Stimulated activated CD4-positive, alpha-beta T cell treated with anti-CD3 and anti-CD28 coated beads, Interleukin-4, amount 100 ng/mL, for 24 hours (primary cell): ENCODE results near the gene SLC8A1.

Experiments used
- DNase-seq: peaks from one replicate; pipeline ENCODE4 v3.0.0-alpha.2; 2020

The SLC8A1 gene

DNA sequence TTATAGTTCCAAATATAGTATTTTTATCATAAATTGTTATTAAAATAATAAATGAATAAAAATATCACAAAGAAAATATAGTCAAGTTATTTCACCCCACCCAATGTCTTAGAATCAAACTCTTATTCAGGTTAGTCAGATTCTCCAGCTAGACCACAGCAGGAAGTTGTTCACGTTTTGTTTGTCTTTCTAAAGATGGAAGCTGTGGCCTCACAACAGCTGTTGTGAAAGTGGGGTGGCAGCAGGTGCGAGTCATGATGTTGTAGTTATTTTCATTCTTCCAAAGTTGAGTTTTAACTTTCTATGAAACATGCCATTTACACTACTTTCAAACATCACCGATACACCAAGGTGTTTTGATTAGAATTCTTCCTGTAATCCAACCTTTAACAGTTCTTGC lies 272.9 kb downstream of the SLC8A1 start:
- no peak for DNase-seq

- no peak for DNase-seq
These were observed 273.6 kb downstream of the SLC8A1 start for GRCh38 chr2:40178171-40178778.

- no peak for DNase-seq
These were observed 274.5 kb downstream of the SLC8A1 start for GRCh38 chr2:40177366-40177765.

DNA sequence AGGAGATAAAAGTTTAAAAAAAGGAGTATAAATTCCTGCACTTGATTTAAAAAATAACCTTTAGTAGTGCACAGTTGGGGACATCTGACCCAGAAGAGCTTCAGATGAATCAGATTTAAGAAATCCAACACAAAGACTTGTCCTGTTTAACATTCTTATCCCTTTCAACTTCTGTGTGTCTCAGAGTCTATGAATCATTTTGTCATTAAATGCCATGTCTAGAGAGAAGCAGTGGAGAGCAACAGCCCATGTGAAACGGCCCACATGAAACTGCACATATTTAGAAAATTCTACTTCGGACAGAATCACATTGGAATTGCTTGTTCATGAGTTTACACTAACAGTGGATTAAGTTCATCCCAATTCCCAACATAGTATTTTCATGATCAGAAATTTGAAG lies 278.6 kb downstream of the SLC8A1 start:
- no peak for DNase-seq

GRCh38 chr2:40169856-40170255 lies 282.0 kb downstream of the SLC8A1 start:
- DNase-seq: no peak

GRCh38 chr2:40169430-40169829 lies 282.5 kb downstream of the SLC8A1 start:
- no peak for DNase-seq

DNA sequence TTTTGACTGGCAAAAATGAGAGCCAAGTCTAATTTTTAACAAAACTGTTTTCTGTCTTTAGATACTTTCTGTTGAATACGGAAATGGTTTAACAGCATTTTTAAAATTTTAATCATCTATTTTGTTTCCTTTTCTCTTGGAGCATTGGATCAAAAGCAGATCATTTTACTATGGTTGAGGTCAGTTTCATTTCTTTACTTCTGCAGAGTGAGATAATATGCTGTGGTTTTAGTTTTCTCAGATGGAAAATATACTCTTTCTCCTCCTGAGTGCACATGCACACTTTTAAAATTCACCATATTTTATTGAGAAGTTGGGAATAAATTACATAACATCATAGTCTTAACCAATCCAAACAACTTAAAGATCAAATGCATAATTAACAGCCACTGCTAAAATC lies 283.3 kb downstream of the SLC8A1 start:
- no peak for DNase-seq

- no peak for DNase-seq
These were observed 283.9 kb downstream of the SLC8A1 start for GRCh38 chr2:40168032-40168431.

- no peak for DNase-seq
These were observed 285.9 kb downstream of the SLC8A1 start for GRCh38 chr2:40166006-40166405.

- no peak for DNase-seq
These were observed 286.4 kb downstream of the SLC8A1 start for GRCh38 chr2:40165509-40165844.

DNA sequence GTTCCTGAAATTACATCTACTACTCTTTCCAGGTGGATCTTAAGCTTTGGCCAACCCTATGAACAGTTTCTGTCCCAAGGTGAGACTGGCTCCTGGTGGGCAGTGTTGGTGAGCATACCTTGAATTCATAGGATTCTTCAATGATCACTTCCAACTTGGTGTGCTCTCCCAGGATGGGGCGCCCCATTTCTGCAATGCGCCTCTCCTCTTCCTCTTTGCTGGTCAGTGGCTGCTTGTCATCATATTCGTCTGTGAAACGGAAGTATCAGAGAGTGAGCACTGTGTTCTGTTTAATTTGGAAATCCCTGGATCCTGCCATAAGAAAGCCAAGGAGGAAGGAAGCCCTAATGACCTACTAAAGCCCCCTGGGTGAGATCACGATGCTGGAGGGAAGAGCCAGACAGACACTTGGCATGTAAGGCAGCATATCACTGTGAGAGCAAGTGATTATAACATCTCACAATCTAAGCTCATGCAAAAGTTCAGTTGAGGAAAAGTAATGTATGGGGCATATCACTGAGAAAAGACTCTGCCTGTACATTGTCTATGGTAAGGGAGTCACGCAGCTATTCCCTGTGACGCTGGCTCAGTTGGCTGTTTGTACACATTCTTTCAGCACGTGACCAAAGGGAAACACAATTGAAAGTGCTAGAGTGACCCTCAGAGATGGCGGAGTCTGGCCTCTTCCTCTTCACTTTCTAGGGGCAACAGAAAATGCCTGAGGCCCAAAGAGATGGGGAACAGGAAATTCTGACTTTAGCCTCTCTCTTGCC lies 287.0 kb downstream of the SLC8A1 start:
- DNase-seq: no peak

DNA sequence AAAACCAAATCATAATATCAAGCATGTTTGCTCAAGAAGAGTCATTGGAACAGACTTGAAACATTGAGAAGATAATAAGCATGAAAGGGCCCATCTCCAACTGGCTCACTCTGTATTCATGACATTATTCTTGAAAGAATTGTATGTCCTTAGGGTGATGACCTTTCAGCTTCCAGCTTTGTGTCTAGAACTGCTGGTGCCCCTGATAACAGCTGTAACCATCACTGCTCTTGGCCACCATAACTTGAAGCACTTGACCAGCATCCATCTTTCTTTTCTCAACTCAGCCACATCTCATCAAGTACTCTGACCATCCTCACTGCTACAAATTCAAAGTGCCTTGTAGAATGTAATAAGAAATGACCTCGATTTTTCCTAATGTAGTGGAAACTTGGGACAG lies 289.9 kb downstream of the SLC8A1 start:
- no peak for DNase-seq

DNA sequence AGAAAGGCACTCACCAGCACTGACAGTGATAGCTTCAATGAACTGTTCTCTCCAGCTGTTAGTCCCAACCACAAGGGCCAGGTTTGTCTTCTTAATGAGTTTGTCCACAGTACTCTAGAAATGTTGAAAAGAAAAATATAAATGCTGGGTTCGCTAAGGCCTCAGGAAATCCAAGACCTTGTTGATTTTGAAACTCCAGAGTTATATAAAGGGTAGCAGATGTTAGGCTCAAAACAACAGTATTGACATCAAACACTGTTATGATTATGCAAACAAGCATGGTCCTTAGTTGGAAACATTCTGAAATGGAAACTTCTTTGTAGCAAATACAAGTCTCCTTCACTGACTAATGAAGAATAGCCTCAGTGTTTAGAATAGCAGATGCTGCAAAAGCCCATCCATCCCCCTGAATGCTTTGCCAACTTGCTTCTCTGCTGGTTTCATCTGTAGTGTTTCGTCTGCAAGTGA lies 291.1 kb downstream of the SLC8A1 start:
- DNase-seq: no peak

DNA sequence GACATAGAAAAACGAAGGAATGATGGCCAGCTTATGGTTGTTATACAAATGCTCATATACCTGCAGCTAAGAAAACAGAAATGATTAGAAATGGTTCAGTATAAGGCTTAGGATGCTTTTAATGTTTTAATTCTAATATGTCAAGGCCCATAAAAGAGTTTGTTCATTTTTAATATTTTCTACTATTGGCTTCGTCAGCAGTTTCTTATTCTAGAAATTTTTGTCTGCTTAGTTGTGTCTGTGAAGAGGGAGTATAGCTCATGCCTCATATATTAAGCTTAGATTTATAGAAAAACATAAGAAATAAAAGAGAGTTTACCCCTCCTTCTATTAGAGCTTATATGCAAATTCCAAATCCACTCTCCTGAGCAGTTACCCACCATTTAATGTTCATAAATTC lies 292.6 kb downstream of the SLC8A1 start:
- no peak for DNase-seq

DNA sequence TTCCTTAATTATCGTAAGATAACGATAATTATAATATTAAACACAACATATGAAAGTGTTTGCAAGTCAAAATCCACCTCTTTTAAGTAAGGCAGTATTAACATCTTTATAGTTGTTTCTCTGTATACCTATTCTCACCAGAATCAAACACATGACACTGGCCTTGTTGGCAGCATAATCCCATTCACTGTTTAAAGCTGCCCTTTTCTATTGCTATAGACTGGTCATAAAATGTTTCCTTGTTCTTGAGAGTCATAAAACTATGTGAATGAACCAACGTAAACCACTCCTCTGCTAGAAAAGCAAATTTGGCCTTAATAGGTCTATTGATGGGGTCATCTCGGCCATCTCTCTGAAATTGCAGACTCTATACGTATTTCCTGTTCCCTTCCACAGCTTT lies 293.1 kb downstream of the SLC8A1 start:
- no peak for DNase-seq

DNA sequence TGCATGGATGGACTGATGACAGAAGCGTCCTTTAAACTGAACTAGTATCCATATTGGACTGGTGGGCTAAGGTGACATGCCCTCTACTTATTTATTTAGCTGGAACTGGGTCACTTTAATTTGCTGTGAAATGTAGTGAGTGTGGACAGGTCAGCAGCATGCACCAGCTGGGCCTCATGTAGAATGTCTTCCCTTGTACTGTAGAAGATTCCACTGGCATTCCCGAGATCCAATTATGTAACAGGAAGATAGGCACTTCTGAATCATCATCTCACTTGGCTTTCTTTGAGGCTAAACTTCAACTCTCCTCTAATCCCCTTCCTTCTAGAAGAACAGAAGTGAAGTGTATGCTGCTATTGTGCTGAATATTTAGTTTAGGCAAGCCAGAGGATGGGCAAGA lies 296.2 kb downstream of the SLC8A1 start:
- DNase-seq: no peak

DNA sequence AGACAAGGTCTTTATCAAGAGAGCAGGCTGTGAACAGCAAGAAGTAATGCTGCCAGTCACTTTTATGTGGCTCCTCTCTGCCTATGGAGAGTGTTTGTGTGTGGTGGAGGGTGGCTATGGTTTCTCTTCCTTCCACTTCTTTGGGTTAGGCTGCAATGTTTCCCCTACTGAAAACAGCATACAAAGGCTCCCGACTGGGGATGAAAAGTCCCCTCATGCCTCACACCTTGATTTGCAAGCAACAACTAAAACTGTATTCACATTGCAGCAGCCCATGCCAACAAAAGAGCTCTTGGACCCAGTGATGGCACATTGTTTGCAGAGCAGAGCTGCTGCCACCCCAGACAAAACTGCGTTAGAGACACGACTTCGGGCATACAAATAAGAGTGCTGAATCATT lies 301.6 kb downstream of the SLC8A1 start:
- no peak for DNase-seq

DNA sequence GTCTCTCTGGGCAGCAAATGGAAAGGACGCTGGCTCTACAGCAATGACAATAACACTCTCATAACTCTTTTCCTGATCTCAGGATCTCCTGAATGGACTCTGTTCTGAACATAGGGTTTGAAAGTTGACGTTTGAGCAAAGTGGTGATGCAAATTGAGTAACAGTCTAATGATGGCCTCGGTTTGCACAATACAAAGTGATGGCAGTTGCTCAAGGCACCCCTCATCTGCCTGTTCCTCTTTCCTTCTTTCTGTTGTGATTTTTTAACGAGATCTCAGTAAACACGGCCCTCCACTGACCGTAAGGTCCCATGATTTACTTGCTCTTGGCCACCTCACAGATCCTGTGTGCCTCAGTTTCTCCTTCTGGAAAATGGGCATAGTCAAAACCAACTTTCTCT lies 303.6 kb downstream of the SLC8A1 start:
- no peak for DNase-seq

DNA sequence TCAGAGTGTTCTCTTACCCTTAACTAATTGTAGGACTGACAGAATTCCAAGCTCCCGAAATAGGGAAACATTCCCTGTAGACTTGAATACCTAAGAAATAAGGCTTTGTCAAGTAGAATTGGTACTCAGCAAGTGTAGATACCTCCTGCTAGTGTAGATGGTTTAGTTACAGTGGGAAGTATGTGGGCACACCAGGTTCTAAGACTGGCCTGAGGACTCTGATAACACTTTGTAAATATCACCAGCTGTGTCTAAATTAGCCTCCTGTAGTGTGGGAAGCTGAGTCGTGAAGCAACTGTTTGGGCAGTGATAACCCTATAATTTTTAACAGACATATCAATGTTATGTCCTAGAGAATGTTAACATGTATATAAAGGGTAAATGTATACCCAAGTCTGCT lies 304.5 kb downstream of the SLC8A1 start:
- DNase-seq: no peak

- no peak for DNase-seq
These were observed 307.9 kb downstream of the SLC8A1 start for GRCh38 chr2:40144022-40144421.

DNA sequence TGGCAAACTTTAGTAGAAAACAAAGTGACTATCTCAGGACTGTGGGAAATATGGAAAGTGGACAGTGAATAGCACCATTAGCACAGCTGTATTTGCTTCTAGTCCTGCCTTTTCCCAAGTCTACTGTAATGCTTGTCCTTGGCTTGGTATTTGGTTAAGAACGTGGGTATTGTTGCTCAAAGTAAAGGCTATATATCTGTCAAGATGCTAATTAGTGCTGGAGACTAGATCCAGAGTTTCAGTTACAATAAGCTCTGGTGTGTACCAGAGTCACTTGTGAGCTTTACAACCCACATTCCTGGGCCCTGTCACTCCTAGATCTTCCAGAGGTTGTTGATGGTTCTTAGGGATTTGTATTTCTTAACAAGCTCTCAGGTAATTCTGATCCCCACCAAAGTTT lies 313.6 kb downstream of the SLC8A1 start:
- no peak for DNase-seq

- DNase-seq: no peak
These were observed 320.7 kb downstream of the SLC8A1 start for GRCh38 chr2:40131081-40131704.

DNA sequence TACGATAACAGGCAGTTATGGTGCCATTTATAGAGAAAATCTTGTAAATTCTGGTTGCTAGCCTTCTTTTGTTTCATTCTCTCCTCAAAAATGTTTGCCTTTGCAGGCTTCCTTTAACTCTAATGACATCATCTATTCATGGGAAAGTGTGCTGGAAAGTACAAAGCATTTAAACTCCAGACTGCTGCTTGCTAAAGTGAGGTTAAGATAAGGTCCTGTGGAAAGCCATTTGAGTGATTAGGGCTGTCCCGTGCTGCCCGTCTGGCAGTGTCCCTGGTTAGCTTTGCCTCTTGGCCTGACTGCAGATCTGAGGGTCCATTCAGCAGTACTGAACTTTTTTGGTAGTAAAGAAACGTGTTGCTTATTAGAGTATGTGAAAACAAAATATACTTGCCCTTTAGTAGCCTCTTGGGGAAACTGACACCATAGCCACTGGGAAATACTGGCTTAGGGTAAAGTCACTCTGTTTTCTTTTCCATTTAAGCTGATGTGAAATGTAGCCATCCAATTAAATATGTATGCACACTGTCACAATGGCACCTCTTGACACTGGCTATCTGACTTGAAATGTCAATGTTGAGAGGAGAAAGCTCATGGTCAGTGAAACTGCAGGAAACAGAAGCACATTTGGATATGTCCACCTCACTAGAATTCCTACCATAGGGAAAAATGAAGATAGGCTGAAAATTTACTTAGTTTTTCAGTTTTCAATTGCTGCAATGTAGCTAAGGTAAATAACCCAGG lies 321.5 kb downstream of the SLC8A1 start:
- no peak for DNase-seq

- DNase-seq: no peak
These were observed 322.2 kb downstream of the SLC8A1 start for GRCh38 chr2:40129725-40130124.
